ENCODE data around the gene SLC44A1. TPM values are rescaled to one million over a fixed set of nuclear protein-coding genes. Genes with fewer than 3 reads are reported as not detected.
A peak's percentile ranks its signal among the peaks of the same experiment; 100 is the strongest.

SLC44A1 gene
- total RNA-seq, 6 experiments from 2014 or later: 46.6 to 66.3 (median 56.0) TPM

DNA sequence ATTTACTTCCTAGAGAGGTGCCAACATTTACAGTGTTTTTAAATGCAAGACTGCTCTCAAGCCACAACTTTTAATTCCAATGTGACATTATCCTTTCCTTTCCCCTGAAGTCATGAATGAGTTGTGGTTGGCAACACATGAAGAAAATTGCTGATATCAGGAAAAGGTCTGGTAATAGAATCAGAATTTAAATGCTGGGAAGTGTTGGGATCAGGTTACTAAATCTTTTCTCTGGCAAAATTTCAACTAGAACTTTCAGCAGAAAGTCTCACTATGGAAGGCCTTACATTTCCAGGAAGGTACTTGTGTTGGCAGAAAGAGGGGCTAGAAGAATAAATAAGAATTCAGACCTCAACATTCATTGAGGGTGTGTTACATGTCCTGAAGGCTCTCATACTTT is 10.6 kb upstream of the SLC44A1 start:
- Mint-ChIP-seq H3K4me1 (ENCODE audit: low read depth) (no peaks in the 10 kb centered on the region), H3K27me3 (ENCODE audit: insufficient read depth) (no peaks in the 10 kb centered on the region), H3K9me3 (no peaks in the 10 kb centered on the region), H3K36me3 (ENCODE audit: low read depth) (no peaks in the 10 kb centered on the region), H3K27ac (no peak overlapping the region), H3K4me3 (no peak overlapping the region)
- TF ChIP-seq, protein P1, sequence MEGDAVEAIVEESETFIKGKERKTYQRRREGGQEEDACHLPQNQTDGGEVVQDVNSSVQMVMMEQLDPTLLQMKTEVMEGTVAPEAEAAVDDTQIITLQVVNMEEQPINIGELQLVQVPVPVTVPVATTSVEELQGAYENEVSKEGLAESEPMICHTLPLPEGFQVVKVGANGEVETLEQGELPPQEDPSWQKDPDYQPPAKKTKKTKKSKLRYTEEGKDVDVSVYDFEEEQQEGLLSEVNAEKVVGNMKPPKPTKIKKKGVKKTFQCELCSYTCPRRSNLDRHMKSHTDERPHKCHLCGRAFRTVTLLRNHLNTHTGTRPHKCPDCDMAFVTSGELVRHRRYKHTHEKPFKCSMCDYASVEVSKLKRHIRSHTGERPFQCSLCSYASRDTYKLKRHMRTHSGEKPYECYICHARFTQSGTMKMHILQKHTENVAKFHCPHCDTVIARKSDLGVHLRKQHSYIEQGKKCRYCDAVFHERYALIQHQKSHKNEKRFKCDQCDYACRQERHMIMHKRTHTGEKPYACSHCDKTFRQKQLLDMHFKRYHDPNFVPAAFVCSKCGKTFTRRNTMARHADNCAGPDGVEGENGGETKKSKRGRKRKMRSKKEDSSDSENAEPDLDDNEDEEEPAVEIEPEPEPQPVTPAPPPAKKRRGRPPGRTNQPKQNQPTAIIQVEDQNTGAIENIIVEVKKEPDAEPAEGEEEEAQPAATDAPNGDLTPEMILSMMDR (IDR thresholded peaks at IDR 0.05): no peak
- no peak for DNase-seq

DNA sequence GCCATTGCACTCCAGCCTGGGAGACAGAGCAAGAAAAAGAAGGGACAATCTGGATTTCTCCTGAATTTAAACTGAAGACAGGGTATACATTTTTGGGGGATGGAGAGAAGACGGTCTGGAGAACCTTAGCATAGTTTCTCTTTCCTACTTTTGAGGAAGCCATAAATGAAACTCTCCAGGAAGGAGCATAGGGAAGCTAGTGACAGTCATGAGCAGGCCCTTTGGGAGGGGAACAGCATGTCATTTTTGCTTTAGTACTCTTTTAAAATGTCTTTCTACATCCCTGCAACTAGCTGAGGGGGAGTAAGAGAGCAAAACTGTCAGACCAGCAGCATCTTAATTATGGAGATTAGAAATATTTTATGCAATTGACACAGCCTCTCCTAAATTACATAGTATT is 8.2 kb upstream of the SLC44A1 start:
- TF ChIP-seq, protein P1 (IDR thresholded peaks at IDR 0.05): no peak
- no peak overlapping the region for H3K27ac Mint-ChIP-seq
- H3K4me3 Mint-ChIP-seq: no peak overlapping the region
- no peak for DNase-seq
- H3K9me3 Mint-ChIP-seq: no peaks in the 10 kb centered on the region
- H3K27me3 Mint-ChIP-seq (ENCODE audit: insufficient read depth): no peaks in the 10 kb centered on the region; the same call in 1 of the 2 replicates
- no peaks in the 10 kb centered on the region for H3K36me3 Mint-ChIP-seq (ENCODE audit: low read depth)
- peaks cover 8% of the 10 kb centered on the region for H3K4me1 Mint-ChIP-seq (ENCODE audit: low read depth)

DNA sequence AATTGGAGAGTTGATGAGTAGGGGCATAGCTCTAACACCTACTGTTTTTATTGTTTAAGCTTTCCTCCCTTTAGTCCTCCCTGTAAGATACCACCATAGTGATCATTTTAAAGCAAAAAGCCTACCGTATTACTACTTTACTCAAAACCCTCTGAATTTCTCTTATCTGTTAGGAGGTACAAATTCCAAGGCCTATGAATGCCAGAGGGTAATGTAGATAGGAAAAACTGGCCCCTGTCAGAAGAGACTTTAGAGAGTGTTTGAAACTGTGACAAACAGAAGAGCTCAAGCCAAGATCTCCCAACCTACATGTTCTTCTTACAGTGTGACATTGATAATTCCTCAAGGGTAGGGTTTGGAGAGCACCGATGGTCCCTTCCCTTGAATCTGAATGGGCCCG is 7.2 kb upstream of the SLC44A1 start:
- Mint-ChIP-seq H3K27me3 (ENCODE audit: insufficient read depth) (no peaks in the 10 kb centered on the region; the same call in 1 of the 2 replicates), H3K27ac (no peak overlapping the region), H3K4me1 (ENCODE audit: low read depth) (peaks cover 18% of the 10 kb centered on the region), H3K4me3 (no peak overlapping the region), H3K36me3 (ENCODE audit: low read depth) (no peaks in the 10 kb centered on the region), H3K9me3 (no peaks in the 10 kb centered on the region)
- TF ChIP-seq, protein P1 (IDR thresholded peaks at IDR 0.05): no peak
- no peak for DNase-seq

DNA sequence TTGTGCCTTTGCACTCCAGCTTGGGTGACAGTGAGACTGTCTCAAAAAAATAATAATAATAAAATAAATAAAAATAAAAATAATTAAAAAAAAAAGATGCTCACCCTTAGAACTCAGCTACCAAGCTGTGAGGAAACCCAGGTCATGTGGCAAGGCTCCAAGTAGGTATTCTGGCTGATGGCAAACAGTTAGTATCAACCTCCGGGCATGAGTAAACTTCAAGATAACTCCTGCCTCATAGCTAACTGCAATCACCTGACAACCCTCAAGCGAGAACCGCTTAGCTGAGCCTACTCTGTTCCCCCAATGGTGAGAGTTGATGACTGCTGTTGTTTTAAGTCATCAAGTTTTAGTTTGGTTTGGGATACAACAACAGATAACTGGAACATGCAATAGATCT is 6.1 kb upstream of the SLC44A1 start:
- TF ChIP-seq, protein P1 (IDR thresholded peaks at IDR 0.05): no peak
- DNase-seq: no peak
- Mint-ChIP-seq H3K4me3 (no peak overlapping the region), H3K36me3 (ENCODE audit: low read depth) (no peaks in the 10 kb centered on the region), H3K27ac (no peak overlapping the region), H3K4me1 (ENCODE audit: low read depth) (peaks cover 29% of the 10 kb centered on the region), H3K27me3 (ENCODE audit: insufficient read depth) (no peaks in the 10 kb centered on the region; the same call in 1 of the 2 replicates), H3K9me3 (no peaks in the 10 kb centered on the region)

DNA sequence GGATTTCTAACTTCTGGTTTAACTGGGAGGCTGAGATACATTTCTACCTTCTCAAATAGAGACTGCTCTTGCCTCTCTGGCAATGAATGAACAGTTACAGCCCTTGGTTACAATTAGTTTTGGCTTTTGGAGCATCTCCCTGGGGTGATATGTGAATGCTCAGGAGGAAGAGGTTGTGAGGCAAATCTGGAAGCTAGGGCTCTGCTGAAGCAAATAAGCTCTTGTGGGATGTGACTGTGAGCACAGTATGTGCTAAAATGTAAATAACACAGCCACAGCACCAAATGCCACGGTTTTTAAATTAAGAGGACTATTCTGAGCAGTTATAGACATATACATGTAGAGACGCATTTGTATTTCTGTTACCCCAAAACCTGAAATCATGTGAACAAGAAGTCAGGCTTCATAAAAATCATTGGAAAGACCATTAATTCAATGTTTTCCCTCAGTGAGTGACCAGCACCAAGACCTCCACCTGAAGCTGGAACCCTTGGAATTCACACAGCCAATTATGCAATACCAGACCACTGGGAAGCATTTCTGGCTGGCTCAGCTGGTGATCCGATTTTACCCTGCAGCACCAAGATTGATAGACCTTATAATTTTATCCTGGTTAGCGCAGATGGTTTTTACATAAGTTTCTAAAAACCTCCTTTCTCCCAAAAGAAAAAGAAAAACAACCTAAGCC is 3.0 kb upstream of the SLC44A1 start:
- peak overlapping the region; percentile 4; the same call in 1 of the 2 replicates for H3K27ac Mint-ChIP-seq
- no peaks in the 10 kb centered on the region for H3K36me3 Mint-ChIP-seq (ENCODE audit: low read depth)

More for the DNA sequence above, 3.0 kb upstream of the SLC44A1 start:
- peaks cover 47% of the 10 kb centered on the region for H3K4me1 Mint-ChIP-seq (ENCODE audit: low read depth)
- TF ChIP-seq, protein P1 (IDR thresholded peaks at IDR 0.05): no peak
- peaks cover 1% of the 10 kb centered on the region for H3K27me3 Mint-ChIP-seq (ENCODE audit: insufficient read depth)
- H3K9me3 Mint-ChIP-seq: no peaks in the 10 kb centered on the region
- H3K4me3 Mint-ChIP-seq: peak overlapping the region; percentile 83
- no peak for DNase-seq

All from HFFc6 (cell line).